Dedifferentiated amniotic fluid mesenchymal stem cell (primary cell): Measurements from ENCODE around the gene CYB561A3.

Experiments used
- DNase-seq: peaks from one replicate; pipeline ENCODE4 v3.0.0-alpha.2; 2016; ENCODE audit errors: extremely low spot score

The CYB561A3 gene

DNA sequence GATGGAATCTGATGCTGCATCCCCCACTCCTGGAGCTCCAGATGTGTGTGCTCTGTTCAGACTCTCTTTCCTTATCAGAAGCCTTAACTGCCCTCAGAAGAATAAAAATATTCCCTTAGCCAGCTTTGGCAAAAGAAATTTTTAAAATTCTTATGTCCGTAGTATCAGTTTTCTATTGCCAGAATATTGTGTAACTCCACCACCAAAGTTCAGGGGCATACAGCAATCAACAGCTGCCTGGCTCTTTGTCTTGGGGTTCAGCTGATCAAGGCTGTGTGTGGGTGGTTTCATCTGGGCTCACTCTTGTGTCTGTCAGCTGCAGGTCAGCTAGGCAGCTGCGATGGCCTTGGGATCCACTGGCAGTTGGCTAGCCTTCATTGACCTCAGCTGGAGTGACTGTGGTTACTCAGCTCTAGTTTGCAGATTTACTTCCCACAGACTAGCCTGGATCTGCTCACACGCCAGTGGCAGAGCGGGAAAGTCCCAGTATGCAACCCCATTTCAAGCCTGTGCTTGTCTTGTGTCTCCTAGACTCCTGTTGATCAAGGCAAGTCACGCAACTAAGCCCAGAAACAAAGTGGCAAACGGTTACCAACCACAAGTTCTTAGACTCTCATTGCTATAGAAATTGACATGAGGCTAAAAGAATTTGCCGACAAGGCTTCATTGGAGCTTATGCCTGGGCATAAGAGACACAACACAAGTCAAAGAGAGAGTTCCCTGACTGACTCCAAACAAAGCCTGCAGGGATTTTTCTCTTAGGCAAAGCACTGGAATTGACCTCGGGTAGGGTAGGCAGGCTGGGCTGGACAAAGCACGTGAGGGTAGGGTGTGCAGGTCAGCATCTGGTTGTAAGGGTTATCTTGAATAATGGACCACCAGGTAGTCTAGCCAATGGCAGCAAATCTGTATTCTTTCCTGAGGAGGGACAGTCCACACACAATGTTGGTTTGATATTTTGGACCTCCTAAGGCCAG lies 8.0 kb upstream of the CYB561A3 start:
- no peak for DNase-seq

DNA sequence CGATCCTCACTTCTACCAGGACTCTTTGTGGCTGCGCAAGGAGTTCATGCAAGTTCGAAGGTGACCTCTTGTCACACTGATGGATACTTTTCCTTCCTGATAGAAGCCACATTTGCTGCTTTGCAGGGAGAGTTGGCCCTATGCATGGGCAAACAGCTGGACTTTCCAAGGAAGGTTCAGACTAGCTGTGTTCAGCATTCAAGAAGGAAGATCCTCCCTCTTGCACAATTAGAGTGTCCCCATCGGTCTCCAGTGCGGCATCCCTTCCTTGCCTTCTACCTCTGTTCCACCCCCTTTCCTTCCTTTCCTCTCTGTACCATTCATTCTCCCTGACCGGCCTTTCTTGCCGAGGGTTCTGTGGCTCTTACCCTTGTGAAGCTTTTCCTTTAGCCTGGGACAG lies 7.0 kb upstream of the CYB561A3 start:
- DNase-seq: no peak

DNA sequence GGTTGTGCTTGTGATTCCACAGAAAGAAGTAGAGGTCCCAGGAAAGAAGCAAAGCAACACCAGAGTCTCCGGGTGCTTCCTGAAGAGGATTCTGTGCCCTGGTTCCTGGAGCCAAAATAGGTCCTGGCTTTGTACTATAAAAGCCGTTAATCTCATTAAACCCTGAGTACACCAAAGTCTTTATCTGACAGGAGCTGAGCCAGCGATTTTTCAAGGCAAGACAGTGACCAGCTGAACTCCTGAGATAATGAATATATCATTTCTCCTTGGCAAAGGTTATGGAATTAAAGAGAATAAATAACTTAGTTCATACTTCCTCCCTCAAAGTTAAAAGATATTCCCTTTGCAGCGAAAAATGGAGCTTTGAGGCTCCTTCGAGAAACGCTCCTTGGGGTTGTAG lies 5.7 kb upstream of the CYB561A3 start:
- DNase-seq: no peak

DNA sequence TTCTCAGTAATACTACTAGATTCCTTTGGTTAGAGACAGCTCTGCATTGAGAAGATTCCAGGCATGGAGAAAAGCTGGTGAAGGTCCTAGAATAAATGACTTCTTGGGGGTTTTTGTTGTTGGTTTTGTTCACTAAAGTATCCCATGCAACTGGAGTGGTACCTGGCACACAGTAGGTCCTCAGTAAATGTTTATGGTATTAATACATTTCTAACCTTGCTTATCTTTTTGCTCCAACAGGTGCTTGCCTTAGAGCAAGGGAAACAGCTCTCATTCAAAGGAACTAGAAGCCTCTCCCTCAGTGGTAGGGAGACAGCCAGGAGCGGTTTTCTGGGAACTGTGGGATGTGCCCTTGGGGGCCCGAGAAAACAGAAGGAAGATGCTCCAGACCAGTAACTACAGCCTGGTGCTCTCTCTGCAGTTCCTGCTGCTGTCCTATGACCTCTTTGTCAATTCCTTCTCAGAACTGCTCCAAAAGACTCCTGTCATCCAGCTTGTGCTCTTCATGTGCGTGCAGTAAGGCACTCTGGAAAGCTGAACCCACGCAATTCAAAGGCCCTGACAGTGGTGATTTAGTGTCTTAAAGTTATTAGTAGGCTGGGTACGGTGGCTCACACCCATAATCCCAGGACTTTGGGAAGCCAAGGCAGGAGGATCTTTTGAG lies 2.5 kb upstream of the CYB561A3 start:
- DNase-seq: no peak

DNA sequence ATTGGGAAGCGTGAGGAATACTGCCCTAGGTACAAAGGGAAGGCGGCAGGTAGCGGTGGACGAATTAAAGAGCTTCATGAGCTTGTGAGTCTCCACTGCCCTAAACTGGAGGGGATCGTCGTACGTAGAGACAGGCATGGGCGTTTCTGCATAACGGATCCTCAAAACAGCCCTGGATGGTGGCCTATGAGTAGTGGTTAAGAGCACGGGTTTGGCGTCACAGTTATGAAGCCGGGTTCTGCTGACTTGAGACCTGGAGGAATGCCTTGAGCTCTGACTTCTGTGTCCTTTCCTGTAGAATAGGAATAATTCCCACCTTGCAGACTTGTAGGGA lies 827 bp upstream of the CYB561A3 start:
- DNase-seq: no peak

DNA sequence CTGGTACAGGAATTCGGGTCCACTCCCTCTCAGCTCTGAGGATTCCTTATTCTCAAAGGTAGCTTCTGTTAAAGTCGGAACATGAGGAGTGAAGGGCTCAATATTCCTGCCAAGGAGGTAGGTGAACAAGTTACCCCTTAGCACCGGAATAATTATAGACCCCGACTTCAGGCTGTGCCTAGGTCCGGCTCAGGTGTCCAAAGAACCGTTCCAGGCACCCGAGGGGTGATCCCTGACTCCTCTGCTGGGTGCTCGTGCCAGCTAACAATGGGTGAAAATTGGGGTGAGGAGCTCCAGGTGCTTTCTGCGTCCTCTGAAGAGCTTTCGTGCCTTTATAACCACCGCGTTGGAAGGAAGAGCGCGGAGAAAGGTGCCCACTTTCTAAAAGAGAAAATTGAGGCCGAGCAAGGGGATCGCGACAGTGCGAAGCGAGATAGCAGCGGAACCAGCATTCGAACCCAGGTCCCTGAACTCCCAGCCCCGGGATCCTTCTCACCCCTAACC lies 393 bp downstream of the CYB561A3 start:
- no peak for DNase-seq

DNA sequence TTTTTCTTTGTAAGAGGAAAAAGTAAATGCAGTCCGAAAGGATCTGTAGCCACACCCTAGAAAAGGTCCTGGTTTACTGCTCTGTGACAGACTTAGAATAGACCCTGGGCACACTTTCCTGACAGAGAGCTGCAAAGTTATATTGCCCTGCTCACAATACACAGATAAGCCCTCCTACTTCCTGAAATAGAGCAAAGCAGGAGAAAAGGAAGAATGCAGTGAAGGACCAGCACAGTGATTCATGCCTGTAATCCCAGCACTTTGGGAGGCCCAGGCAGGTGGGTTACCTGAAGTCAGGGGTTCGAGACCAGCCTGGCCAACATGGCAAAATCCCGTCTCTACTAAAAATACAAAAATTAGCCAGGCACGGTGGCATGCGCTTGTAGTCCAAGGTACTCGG lies 2.2 kb downstream of the CYB561A3 start:
- DNase-seq: no peak

DNA sequence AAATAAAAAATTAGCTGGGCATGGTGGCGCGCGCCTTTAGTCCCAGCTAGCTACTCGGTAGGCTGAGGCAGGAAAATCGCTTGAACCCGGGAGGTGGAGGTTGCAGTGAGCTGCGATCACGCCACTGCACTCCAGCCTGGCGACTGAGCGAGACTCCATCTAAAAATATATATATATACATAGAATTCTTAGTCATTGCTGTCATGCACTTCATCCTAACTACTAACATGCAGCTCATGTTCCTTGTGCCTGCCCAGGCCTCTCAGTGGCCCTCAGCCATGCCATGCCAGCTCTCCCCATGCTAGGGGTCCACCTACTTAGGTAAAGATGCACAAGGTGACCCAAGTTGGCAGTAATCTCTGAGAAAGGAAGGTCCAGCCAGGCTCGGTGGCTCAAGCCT lies 3.1 kb downstream of the CYB561A3 start:
- DNase-seq: no peak

DNA sequence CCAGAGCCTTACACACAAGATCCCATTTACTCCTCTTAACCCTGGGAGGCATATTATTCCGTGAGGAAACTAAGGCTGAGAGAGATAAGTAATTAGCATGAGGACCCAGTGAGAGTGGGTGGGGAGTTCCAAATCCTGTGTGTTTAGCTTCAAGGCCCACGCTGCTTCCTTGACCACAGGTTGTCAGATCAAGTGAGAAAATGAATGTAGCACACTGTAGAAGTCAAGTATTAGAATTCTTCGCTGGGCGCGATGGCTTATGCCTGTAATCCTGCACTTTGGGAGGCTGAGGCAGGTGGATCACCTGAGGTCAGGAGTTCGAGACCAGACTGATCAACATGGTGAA lies 3.8 kb downstream of the CYB561A3 start:
- DNase-seq: no peak

DNA sequence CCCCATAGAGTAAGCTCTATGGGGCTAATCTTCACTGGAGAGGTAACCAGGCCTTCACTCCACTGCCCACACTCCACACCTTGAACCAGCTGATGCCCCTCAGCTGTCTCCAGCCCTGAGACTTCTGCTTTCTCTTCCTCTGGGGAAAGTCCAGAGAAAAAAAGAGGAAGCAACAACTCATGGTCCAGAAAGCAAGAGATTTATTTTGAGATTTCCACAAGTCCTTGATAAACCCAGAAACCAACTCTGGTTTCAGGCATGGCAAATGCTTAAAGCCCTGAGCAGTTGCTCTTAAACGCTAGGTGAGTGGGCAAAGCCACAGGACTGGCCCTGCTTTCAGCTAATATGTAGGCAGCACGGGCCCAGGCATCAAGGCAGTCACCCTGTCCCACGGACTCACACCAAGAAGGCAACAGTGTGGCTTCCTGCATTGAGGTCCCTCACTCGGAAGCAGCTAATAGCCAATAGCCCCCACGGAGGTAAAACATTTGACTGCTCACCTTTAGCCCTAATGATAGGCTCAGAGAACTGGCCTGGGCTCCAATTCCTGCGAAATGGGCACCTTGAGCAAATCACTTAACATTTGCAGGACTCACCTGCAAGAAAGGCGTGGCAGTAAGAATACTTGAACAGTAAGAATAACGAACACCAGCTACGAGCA lies 4.3 kb downstream of the CYB561A3 start:
- no peak for DNase-seq

DNA sequence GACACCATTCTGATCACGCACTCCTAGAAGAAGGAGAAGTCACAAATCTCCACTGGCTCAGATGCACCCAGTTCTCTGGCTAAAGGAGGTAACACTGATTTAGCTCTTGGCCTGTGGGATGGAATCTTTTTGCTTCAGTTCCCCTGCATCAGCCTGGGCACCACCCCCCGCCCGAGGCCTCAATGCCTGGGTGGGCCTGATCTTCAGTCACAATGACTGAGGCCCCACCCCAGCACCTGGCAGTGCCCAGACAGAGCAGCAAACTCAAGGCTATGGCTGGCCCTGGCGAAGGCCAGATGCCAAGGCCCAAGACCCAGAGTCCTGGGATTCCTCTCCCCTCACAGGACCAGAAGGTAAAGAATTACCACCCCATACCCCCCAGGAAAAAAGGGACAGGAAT lies 5.0 kb downstream of the CYB561A3 start:
- DNase-seq: no peak

DNA sequence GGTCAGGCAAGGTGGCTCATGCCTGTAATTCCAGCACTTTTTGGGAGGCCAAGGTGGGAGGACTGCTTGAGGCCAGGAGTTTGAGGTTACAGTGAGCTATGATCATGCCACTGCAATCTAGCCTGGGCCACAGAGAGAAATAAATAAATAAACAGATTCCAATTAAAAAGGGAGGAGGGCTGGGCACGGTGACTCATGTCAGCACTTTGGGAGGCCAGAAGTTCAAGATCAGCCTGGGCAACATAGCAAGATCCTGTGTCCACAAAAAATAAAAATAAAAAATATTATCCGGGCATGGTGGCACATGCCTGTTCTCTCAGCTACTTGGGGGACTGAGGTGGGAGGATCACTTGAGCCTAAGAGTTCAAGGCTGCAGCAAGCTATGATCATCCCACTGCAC lies 7.5 kb downstream of the CYB561A3 start:
- no peak for DNase-seq

DNA sequence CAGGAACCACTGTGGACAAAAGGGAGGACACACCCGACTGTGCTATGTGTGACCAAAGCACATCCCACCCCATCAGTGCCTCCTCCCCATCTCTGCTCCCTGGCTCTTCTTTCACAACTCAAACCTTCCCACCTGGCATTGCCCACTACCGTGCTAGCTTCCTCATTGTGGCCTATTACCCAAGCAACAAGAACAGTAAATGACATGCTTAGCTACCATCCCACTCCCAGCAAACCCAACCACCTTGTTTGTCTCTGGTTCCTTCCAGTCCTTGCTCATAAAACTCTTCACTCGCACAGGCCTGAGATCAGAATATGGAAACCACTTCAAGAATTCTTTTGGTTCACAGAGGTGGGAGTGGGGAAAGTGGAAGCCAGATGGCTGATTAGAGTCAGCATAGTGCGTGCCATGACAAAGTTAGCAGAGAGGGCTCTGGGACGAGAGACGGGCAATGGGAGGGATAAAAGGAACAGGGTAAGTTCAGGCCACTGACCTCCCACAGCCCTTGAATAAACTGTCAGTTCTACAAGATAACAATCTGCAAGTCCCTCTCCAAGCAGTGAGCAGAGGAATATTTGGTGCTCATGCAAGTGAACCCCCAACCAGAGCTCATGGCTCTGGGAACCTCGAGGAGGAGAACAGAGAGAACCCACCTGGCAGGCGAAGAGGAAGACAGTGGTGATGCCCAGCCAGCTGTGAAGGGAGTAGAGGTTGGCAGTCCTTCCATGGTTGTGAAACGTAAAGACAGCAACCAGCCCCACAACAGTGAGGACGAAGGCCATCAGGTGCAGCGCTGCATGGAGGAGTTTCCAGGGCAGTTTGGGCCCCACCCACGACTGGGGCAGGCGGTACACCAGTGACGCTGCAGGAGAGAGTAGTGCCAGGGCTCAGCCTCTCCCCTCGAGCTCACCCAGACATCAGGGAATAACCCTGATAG lies 8.3 kb downstream of the CYB561A3 start:
- DNase-seq: no peak

DNA sequence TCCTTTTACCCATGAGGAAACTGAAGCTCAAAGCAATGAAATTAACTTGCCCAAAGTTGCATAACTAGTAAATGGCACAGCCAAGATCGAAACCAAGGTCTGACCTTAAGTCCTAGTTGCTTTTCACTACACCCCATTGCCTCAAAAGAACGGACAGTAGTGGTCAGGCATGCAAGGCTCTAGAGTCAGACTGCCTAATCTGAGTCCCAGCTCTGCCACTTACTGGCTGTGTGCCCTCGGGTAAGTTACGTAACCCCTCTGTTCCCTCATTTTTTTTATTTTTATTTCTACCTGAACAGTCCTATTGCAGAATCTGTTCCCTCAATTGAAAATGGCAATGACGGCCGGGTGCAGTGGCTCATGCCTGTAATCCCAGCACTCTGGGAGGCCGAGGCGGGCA lies 9.6 kb downstream of the CYB561A3 start:
- DNase-seq: no peak

DNA sequence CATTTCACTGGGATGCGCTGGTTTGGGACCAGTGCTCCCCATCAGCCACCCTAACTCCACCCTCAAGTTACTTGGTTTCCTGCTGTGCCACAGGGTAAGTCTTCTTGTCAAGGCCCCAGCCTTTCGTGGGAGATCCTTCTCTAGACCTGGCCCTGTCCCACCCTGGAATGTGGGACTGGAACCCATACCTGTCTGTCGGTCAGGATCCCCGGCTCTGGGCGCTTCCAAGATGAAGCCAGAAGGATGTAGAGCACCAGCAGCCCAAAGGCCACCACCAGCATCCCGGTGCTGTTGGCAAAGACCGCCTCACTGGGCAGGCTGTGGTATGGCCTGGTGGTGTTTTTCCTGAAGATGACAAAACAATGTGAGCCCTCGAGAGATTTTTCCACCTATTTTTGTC lies 10.9 kb downstream of the CYB561A3 start:
- DNase-seq: no peak

DNA sequence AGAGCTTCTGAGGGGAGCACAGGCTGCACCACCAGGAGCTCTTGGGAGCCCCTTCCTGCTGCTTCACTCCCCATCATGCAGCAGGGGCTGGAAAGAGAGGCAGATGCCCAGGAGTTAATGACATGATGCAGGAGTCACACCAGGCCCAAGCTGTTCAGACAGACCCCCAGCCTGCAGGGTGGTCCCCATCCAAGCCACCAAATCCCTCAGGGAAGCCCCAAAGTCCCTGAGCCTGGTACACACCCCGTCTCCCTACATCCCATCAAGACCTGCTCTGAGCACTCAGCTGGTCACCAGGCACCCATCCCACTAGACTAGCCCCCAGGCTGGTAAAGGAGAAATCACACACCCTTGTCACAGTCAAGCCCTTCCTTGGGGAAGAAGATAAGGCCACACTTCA lies 11.3 kb downstream of the CYB561A3 start:
- no peak for DNase-seq

DNA sequence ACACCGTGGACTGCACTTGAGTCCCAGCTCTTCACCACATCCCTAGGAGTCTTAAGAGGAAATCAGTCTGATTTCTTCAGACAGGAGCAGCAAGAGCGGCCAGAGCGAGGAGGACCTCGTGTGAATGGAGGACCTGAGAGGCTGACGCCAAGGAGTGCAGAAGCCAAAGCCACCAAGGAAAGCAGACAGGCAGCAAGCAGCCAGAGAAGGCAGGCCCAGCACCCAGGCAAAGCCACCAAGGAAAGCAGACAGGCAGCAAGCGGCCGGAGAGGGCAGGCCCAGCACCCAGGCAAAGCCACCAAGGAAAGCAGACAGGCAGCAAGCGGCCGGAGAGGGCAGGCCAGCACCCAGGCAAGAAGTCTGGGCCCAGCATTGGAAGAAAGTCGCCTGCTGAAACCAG lies 11.8 kb downstream of the CYB561A3 start:
- DNase-seq: no peak

DNA sequence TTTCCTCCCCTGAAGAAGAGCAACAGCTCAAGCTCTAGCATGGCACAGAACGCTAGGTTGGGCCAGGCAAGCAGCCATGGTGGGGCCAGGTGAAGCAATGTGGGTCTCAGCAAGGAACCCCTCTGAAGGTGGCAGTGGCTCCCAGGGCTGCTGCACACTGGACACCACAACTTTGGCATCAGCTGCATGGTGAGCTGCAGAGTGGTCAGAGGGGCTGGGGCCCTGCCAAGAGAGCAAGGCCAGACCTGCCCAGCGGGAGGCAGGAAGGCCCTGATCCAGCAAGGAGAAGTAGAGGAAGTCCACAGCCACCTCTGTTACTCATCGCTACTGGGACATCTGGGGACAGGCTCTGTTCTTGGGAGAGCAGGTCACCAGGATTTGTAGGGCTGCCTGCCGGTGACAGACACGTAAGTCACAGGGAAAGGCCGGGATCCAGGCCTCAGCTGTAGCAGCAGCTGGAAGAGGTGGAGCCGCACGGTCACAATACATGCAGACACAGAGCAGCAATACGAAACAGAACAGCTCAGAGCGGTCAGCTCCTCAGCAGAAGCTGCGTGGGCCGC lies 12.4 kb downstream of the CYB561A3 start:
- DNase-seq: no peak

DNA sequence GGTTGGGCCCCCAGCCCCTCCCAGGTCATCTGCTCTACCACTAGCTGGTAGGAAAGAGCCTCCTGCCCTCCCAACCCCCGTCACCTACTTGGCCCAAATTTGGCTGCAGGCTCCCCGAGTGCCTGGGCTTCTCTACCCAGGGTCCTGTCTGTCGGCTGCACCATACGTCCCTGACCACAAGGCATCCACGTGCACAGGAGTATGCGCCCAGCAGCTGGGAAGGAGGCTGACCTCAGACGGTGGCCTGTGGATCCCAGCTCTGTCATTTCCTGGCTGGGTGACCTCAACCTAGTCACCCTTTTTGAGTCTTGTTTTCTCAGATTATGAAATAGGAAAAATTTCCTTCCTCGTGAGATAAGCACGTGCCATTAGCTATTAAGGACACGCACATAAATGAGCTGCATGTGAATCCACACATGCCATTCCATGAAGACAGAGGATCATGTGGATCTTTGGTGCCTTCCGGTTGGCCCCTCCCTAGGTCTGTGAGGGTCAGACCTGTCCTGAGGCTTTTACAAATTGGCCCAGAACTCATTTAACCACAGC lies 13.7 kb downstream of the CYB561A3 start:
- no peak for DNase-seq

DNA sequence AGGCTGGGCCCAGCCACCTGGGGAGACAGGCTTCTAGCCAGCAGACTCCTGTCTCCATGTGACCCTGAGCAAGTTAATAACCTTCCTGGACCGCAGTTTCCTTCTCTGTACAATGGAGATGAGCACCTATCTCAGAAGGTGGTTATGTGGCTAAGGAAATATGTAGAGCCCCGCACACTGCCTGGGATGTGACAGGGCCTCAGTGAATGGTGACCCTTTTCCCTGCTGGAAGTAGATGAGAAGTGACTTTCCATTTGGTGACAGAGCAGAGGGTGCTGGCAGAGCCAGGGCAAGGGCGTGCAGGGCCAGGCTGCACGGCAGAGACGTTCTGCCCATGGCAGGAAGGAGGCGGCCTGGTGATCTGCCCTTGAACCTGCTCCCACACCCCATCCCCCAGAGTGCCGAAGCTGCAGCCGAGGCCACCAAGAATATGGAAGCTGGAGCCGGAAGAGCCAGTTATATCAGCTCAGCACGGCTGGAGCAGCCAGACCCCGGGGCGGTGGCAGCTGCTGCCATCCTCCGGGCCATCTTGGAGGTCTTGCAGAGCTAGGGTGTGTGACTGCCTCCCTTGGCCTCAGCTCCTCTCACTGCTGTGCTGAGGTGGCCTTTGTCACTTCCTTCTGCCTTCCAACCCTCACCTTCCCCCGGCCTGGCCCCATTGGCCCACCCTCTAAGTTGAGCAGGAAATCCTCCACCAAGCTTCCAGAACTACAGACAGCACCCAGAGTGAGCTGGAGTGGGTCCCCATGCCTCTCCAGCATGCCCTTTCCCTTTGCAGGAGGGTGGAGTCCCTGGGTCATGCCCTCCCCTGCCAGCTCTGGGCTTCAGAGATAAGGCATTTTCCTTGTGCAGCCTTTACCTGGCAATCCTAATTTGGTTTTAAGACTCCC lies 15.5 kb downstream of the CYB561A3 start:
- no peak for DNase-seq
